ENCODE measurements around the gene INTS7. TPM values are rescaled to one million over a fixed set of nuclear protein-coding genes. Genes with fewer than 3 reads are reported as not detected.

The INTS7 gene
- total and polyA plus RNA-seq, 9 of the 15 experiments (the other 6 are each of a cell fraction or from before 2014, with no cell fraction given), result 27.3 to 68.4 (median 40.4) TPM

GRCh38 chr1:212035835-212036605, 663 bp upstream of the INTS7 start (continued):
- TF ChIP-seq, protein P1, sequence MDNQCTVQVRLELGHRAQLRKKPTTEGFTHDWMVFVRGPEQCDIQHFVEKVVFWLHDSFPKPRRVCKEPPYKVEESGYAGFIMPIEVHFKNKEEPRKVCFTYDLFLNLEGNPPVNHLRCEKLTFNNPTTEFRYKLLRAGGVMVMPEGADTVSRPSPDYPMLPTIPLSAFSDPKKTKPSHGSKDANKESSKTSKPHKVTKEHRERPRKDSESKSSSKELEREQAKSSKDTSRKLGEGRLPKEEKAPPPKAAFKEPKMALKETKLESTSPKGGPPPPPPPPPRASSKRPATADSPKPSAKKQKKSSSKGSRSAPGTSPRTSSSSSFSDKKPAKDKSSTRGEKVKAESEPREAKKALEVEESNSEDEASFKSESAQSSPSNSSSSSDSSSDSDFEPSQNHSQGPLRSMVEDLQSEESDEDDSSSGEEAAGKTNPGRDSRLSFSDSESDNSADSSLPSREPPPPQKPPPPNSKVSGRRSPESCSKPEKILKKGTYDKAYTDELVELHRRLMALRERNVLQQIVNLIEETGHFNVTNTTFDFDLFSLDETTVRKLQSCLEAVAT (IDR thresholded peaks at IDR 0.05), result peak; percentile 8 to 45; a peak in 3 of 4 replicates
- TF ChIP-seq ELF1 (tag; IDR thresholded peaks at IDR 0.05) (0 out of 2 replicates have a peak, but pooled peaks have one; percentile 24), NCOR1 (IDR thresholded peaks at IDR 0.05) (0 out of 2 replicates have a peak, but pooled peaks have one; percentile 9), KAT7 (CRISPR knock-in tag; IDR thresholded peaks at IDR 0.05; ENCODE audit: borderline replicate concordance) (peak; percentile 88; the same call in 1 of the 2 replicates), ARID4B (CRISPR knock-in tag; IDR thresholded peaks at IDR 0.05) (0 out of 2 replicates have a peak, but pooled peaks have one; percentile 1), ESRRA (IDR thresholded peaks at IDR 0.05; ENCODE audit: borderline replicate concordance, low read depth) (no peak), ETS1 (conservative IDR thresholded peaks at IDR 0.05; ENCODE audit: control insufficient read depth, low read depth, low read length) (peak; percentile 71; the same call in 1 of the 2 replicates), DIDO1 (tag; IDR thresholded peaks at IDR 0.05; ENCODE audit: low read depth) (0 out of 2 replicates have a peak, but pooled peaks have one; percentile 20), ERF (CRISPR knock-in tag; IDR thresholded peaks at IDR 0.05) (0 out of 2 replicates have a peak, but pooled peaks have one; percentile 48), SPI1 (IDR thresholded peaks at IDR 0.05; ENCODE audit: borderline replicate concordance, low read depth, low read length) (no peak)
- TF ChIP-seq, protein P2, sequence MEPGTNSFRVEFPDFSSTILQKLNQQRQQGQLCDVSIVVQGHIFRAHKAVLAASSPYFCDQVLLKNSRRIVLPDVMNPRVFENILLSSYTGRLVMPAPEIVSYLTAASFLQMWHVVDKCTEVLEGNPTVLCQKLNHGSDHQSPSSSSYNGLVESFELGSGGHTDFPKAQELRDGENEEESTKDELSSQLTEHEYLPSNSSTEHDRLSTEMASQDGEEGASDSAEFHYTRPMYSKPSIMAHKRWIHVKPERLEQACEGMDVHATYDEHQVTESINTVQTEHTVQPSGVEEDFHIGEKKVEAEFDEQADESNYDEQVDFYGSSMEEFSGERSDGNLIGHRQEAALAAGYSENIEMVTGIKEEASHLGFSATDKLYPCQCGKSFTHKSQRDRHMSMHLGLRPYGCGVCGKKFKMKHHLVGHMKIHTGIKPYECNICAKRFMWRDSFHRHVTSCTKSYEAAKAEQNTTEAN (CRISPR knock-in tag; IDR thresholded peaks at IDR 0.05), result 0 out of 2 replicates have a peak, but pooled peaks have one; percentile 10
- TF ChIP-seq, protein P3, sequence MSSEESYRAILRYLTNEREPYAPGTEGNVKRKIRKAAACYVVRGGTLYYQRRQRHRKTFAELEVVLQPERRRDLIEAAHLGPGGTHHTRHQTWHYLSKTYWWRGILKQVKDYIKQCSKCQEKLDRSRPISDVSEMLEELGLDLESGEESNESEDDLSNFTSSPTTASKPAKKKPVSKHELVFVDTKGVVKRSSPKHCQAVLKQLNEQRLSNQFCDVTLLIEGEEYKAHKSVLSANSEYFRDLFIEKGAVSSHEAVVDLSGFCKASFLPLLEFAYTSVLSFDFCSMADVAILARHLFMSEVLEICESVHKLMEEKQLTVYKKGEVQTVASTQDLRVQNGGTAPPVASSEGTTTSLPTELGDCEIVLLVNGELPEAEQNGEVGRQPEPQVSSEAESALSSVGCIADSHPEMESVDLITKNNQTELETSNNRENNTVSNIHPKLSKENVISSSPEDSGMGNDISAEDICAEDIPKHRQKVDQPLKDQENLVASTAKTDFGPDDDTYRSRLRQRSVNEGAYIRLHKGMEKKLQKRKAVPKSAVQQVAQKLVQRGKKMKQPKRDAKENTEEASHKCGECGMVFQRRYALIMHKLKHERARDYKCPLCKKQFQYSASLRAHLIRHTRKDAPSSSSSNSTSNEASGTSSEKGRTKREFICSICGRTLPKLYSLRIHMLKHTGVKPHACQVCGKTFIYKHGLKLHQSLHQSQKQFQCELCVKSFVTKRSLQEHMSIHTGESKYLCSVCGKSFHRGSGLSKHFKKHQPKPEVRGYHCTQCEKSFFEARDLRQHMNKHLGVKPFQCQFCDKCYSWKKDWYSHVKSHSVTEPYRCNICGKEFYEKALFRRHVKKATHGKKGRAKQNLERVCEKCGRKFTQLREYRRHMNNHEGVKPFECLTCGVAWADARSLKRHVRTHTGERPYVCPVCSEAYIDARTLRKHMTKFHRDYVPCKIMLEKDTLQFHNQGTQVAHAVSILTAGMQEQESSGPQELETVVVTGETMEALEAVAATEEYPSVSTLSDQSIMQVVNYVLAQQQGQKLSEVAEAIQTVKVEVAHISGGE (CRISPR knock-in tag; IDR thresholded peaks at IDR 0.05), result 0 out of 6 replicates have a peak, but pooled peaks of 1 of the 3 experiments have one; percentile 75

Data from K562 (cell line).